ENCODE results near the gene SFXN2. TPM values are rescaled to one million over a fixed set of nuclear protein-coding genes. Genes with fewer than 3 reads are reported as not detected.

Gene SFXN2, protein sequence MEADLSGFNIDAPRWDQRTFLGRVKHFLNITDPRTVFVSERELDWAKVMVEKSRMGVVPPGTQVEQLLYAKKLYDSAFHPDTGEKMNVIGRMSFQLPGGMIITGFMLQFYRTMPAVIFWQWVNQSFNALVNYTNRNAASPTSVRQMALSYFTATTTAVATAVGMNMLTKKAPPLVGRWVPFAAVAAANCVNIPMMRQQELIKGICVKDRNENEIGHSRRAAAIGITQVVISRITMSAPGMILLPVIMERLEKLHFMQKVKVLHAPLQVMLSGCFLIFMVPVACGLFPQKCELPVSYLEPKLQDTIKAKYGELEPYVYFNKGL
- 2.0 and 3.4 TPM in 2 replicates for total RNA-seq

GRCh38 chr10:102714621-102715455 is at the start of gene SFXN2:
SFXN2 (plus strand) TSS chr10:102714636; CDS start chr10:102726637, 12,001 bp downstream.

GRCh38 chr10:102713814-102714620 is 419 bp upstream of the SFXN2 start, which contains the start of gene ARL3:
ARL3 (minus strand) TSS chr10:102714397; CDS start chr10:102714275, 122 bp downstream.

DNA sequence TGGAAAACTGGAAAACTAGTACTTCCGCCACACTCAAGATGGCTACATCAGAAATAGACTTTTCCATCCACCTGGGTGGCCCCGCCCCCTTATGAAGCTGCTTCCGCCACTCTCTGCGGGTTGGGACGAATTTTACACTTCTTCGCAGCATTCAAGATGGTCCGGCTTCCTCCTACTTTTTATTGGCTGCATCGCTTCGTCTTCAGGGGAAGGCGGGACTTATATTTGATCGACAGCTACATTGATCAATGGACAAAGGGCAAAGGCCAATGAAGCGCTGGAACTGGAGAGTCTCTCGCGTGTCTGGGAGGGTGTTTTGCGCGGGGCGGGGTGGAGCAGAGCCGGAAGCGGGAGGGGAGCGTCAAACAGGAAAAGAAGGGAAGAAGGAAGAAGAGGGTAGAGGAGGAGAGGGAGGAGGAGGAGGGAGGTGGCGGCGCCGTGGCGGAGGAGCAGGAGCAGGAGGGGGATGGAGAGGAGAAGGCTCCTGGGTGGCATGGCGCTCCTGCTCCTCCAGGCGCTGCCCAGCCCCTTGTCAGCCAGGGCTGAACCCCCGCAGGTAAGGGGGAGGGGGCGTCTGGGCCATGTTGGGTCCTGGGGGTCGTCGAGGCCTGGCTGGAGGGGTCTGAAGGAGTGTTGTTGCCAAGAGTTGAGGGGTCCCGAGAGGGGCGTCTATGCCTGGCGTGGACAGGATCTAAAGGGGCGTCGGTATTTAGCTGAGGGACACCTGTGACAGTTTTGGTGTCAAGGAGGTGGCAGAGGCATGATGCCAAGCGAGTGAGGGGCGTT is 29.3 kb downstream of the SFXN2 start, which contains the start of gene WBP1L:
Gene WBP1L, plus strand, starts transcription at position 361 of the 786 bp plus-strand sequence. Its CDS starts 106 bp downstream, at position 467.

Other genes with a start within 250 kb of the SFXN2 start
- 114 and 115 TPM in 2 replicates for gene ACTR1A, start 211.9 kb upstream of the SFXN2 start, total RNA-seq
- gene SUFU, start 210.7 kb upstream of the SFXN2 start, total RNA-seq, result 7.4 and 11.2 TPM in 2 replicates
- 116 and 205 TPM in 2 replicates for gene TRIM8, start 70.2 kb upstream of the SFXN2 start, total RNA-seq
- gene ARL3, start 239 bp upstream of the SFXN2 start, total RNA-seq, result 6.1 and 7.0 TPM in 2 replicates
- gene WBP1L, start 29.3 kb downstream of the SFXN2 start, total RNA-seq, result 50.7 and 59.8 TPM in 2 replicates
- not detected in 2 replicates for gene CYP17A1, start 122.8 kb downstream of the SFXN2 start, total RNA-seq
- 11.5 and 12.5 TPM in 2 replicates for gene BORCS7, start 139.6 kb downstream of the SFXN2 start, total RNA-seq
- gene AS3MT, start 154.8 kb downstream of the SFXN2 start, total RNA-seq, result 1.3 and 2.9 TPM in 2 replicates
- gene CNNM2, start 203.7 kb downstream of the SFXN2 start, total RNA-seq, result 1.4 and 2.3 TPM in 2 replicates